Lower leg skin (tissue), 4 donors: Measurements from ENCODE around the gene CA5A. TPM values are rescaled to one million over a fixed set of nuclear protein-coding genes. Genes with fewer than 3 reads are reported as not detected.

ENCODE experiments used
- DNase-seq, 2 donors: peaks; one replicate each; pipeline ENCODE4 v3.0.0-alpha.2; 2019; ENCODE audit warnings: low spot score in 2 of 2
- H3K4me3 ChIP-seq: fragments of 200-600 bp; sonication (generic); 2 replicates; pipeline ENCODE4 v1.5.1; 2017; ENCODE audit warnings: mild to moderate bottlenecking, low read depth; ENCODE audit not compliant: poor library complexity, severe bottlenecking
- POLR2A ChIP-seq, 2 donors: fragments of 450-650 bp; IDR thresholded peaks; one replicate each; pipeline ENCODE4 v1.6.1; 2016 to 2017; ENCODE audit warnings: antibody characterized with exemption in 2 of 2, mild to moderate bottlenecking in 1 of 2, moderate library complexity in 1 of 2
- WGBS, 2 donors: methylation state at CpG; one replicate each; pipeline ENCODE4 v1.1.5; 2018; 5-methylcytosine and 5-hydroxymethylcytosine counted together
- intact Hi-C: fragments of 100-400 bp; cut with DNase I; formaldehyde crosslinking; loops from one replicate; pipeline ENCODE4 v1.15.0; 2023; ENCODE audit warnings: low total_unique reads
- total RNA-seq, 4 donors: library from RNA; depleted of rRNA; stranded (reverse); fragments of >200 nt; gene quantifications; one replicate each; pipeline ENCODE4 v1.1.0, GENCODE V29; 2016
- TF ChIP-seq, protein P1 (sequence below), 3 donors: fragments of 450-650 bp; IDR thresholded peaks; one replicate each; pipeline ENCODE4 v1.5.1; 2016; ENCODE audit warnings: antibody characterized with exemption in 3 of 3, mild to moderate bottlenecking in 3 of 3, moderate library complexity in 2 of 3

CA5A gene
- total RNA-seq, 4 donors from 2014 or later, result not detected

DNA sequence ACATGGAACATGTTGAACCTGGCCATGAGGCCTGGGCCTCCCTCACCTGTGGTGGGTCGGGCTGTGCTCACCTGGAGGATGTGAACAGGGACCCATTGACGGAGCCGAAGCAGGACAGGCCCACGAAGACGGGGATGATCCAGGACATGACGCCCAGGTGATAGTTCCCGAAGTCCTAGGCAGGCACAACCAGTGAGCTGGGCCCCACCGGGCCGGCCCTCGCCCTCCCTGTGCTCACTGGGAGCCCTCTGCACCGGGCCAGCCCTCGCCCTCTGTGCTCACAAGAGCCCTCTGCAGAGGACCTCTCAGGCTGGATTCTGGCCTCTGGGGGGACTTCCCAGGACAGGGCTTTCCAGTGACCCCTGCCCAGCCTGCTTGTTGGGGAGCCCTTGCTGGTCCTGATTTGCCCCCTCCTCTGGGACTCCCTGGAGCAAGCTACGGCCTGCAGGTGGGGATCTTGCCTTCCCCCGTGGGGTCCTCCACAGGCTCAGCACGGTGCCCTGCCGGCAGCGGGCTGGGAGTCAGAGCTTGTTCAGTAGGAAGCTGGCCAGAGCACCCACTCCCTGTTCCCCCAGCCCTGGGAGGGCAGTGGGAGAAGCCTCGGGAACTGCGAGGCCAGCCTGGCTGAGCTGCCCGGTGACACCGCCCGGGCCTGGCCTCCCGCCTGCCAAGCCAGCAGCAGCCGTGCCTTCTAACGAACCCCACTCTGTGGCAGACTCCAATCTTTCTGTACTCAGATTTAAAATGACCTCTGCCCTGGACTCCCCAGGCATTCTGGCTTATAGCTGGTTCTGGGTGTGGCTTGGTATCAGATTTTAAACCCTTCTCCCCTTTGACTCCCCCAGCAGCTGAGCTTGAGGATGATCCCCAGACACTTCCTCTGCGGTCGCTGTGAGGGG lies 97.4 kb downstream of the CA5A start:
- H3K4me3 ChIP-seq, result no peak overlapping the region
- TF ChIP-seq, protein P1, sequence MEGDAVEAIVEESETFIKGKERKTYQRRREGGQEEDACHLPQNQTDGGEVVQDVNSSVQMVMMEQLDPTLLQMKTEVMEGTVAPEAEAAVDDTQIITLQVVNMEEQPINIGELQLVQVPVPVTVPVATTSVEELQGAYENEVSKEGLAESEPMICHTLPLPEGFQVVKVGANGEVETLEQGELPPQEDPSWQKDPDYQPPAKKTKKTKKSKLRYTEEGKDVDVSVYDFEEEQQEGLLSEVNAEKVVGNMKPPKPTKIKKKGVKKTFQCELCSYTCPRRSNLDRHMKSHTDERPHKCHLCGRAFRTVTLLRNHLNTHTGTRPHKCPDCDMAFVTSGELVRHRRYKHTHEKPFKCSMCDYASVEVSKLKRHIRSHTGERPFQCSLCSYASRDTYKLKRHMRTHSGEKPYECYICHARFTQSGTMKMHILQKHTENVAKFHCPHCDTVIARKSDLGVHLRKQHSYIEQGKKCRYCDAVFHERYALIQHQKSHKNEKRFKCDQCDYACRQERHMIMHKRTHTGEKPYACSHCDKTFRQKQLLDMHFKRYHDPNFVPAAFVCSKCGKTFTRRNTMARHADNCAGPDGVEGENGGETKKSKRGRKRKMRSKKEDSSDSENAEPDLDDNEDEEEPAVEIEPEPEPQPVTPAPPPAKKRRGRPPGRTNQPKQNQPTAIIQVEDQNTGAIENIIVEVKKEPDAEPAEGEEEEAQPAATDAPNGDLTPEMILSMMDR (IDR thresholded peaks at IDR 0.05), result no peak
- no peak for TF ChIP-seq POLR2A (IDR thresholded peaks at IDR 0.05)
- intact Hi-C loops, result no loop called here
- 89 to 91% methylated on average over 15 to 16 of the region's 27 CpGs for WGBS, 2 donors
- DNase-seq, result no peak

Other genes starting within 250 kb of the CA5A start
- 10 to 100 TPM; 25.8 to 70.0 (median 38.1) TPM for gene KLHDC4, start 170.5 kb downstream of the CA5A start, total RNA-seq
- 10 to 100 TPM in 3 of 4 donors, 1 to 10 TPM in 1; 8.0 to 39.0 (median 19.4) TPM for gene SLC7A5, start 67.0 kb downstream of the CA5A start, total RNA-seq
- gene BANP, start 14.9 kb upstream of the CA5A start, total RNA-seq, result 10 to 100 TPM; 21.6 to 28.7 (median 24.5) TPM